KMS-11 (cell line): ENCODE data around the gene TMEM33.
A peak's percentile ranks its signal among the peaks of the same experiment; 100 is the strongest.

Experiments
- H2AFZ ChIP-seq: fragments of 200-600 bp; sonication (generic); 2 replicates; pipeline ENCODE4 v1.6.1; 2016; ENCODE audit warnings: antibody characterized with exemption, mixed run types, low read depth
- H3K27ac ChIP-seq: fragments of 200-600 bp; sonication (generic); 2 replicates; pipeline ENCODE4 v1.6.1; 2016; ENCODE audit warnings: mild to moderate bottlenecking, mixed run types
- H3K27me3 ChIP-seq: fragments of 200-600 bp; sonication (generic); 2 replicates; pipeline ENCODE4 v1.6.1; 2017; ENCODE audit warnings: mild to moderate bottlenecking, low read depth, mixed run types, moderate library complexity; ENCODE audit not compliant: insufficient read depth
- H3K36me3 ChIP-seq: fragments of 200-600 bp; sonication (generic); 2 replicates; pipeline ENCODE4 v1.6.1; 2017; ENCODE audit warnings: mild to moderate bottlenecking, mixed run types; ENCODE audit not compliant: insufficient read depth
- H3K4me1 ChIP-seq: fragments of 200-600 bp; sonication (generic); 2 replicates; pipeline ENCODE4 v1.6.1; 2016; ENCODE audit warnings: mild to moderate bottlenecking, low read depth, mixed run types; ENCODE audit not compliant: poor library complexity, severe bottlenecking
- H3K4me2 ChIP-seq: fragments of 200-600 bp; sonication (generic); 2 replicates; pipeline ENCODE4 v1.7.0; 2016; ENCODE audit warnings: mild to moderate bottlenecking, mixed run types
- H3K4me3 ChIP-seq: fragments of 200-600 bp; sonication (generic); IDR thresholded peaks from 2 replicates; pipeline ENCODE4 v1.6.1; 2017; ENCODE audit warnings: low read depth, low read length, mixed read lengths; ENCODE audit not compliant: insufficient read depth
- H3K79me2 ChIP-seq: fragments of 200-600 bp; sonication (generic); 2 replicates; pipeline ENCODE4 v1.6.1; 2016; ENCODE audit warnings: low read depth, mixed run types; ENCODE audit not compliant: insufficient read depth
- H3K9ac ChIP-seq: fragments of 200-600 bp; sonication (generic); 2 replicates; pipeline ENCODE4 v1.6.1; 2016; ENCODE audit warnings: mild to moderate bottlenecking, mixed run types
- H4K20me1 ChIP-seq: fragments of 200-600 bp; sonication (generic); 2 replicates; pipeline ENCODE4 v1.6.1; 2016; ENCODE audit warnings: mild to moderate bottlenecking, mixed run types; ENCODE audit not compliant: insufficient read depth
- CTCF ChIP-seq: fragments of 200-600 bp; sonication (generic); conservative IDR thresholded peaks from 2 replicates; pipeline ENCODE4 v1.6.1; 2017; ENCODE audit warnings: low read depth, mild to moderate bottlenecking, antibody characterized with exemption, low read length, moderate library complexity, mixed read lengths

TMEM33 gene

GRCh38 chr4:41927796-41928499 lies 7.3 kb upstream of the TMEM33 start:
- TF ChIP-seq CTCF: no peak
- Histone ChIP-seq H3K36me3 (no peaks in the 10 kb centered on the region), H3K4me3 (no peak overlapping the region), H3K27me3 (no peaks in the 10 kb centered on the region), H3K79me2 (no peaks in the 10 kb centered on the region), H2AFZ (no peak overlapping the region), H4K20me1 (no peaks in the 10 kb centered on the region), H3K9ac (no peak overlapping the region), H3K27ac (no peak overlapping the region), H3K4me2 (no peak overlapping the region), H3K4me1 (no peaks in the 10 kb centered on the region)

- Histone ChIP-seq H4K20me1 (no peaks in the 10 kb centered on the region), H3K4me3 (no peak overlapping the region), H3K79me2 (peaks cover 3% of the 10 kb centered on the region), H3K27ac (no peak overlapping the region), H3K4me1 (no peaks in the 10 kb centered on the region), H3K27me3 (no peaks in the 10 kb centered on the region), H3K36me3 (no peaks in the 10 kb centered on the region), H3K9ac (no peak overlapping the region), H2AFZ (no peak overlapping the region), H3K4me2 (no peak overlapping the region)
- TF ChIP-seq CTCF: no peak
These were observed 4.9 kb upstream of the TMEM33 start for GRCh38 chr4:41930139-41930831.

GRCh38 chr4:41932988-41933387 lies 2.2 kb upstream of the TMEM33 start:
- H3K79me2 ChIP-seq: peaks cover 29% of the 10 kb centered on the region
- no peak overlapping the region for H3K4me3 ChIP-seq
- H3K4me2 ChIP-seq: no peak overlapping the region
- H2AFZ ChIP-seq: no peak overlapping the region
- no peaks in the 10 kb centered on the region for H3K36me3 ChIP-seq
- TF ChIP-seq CTCF: no peak
- H3K4me1 ChIP-seq: peaks cover 22% of the 10 kb centered on the region
- H3K27me3 ChIP-seq: no peaks in the 10 kb centered on the region
- H3K9ac ChIP-seq: no peak overlapping the region
- H4K20me1 ChIP-seq: no peaks in the 10 kb centered on the region
- H3K27ac ChIP-seq: no peak overlapping the region

DNA sequence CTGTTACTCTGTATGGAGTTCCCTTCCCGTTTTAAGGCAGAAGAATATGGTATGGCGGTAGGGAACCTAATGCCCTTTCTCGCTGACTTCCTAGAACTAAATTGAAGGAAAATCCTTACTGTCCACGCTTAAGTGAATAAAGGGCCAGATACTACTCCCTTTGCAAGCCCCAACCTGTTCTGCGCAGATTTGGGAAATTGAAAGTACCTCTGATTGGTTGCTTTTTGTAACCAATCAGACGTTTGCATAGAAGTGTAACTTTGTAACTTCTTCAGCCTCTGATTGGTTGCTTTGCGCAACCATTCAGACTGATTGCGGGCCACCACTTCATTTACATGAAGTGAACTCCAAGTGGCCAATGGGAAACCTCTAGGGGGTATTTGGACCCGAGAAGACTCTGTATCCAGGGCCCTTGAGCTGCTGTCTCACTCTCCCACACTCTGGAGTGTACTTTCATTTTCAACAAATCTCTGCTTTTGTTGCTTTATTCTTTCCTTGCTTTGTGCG lies 1.2 kb upstream of the TMEM33 start:
- Histone ChIP-seq H3K4me2 (no peak overlapping the region), H3K79me2 (peaks cover 29% of the 10 kb centered on the region), H3K4me3 (no peak overlapping the region)

More for the DNA sequence above, 1.2 kb upstream of the TMEM33 start:
- H3K27me3 ChIP-seq: no peaks in the 10 kb centered on the region
- H3K4me1 ChIP-seq: peaks cover 29% of the 10 kb centered on the region
- no peak for TF ChIP-seq CTCF
- H3K27ac ChIP-seq: no peak overlapping the region
- no peaks in the 10 kb centered on the region for H3K36me3 ChIP-seq
- peak overlapping the region; percentile 69 for H2AFZ ChIP-seq
- H3K9ac ChIP-seq: no peak overlapping the region
- no peaks in the 10 kb centered on the region for H4K20me1 ChIP-seq
